ENCODE measurements around the gene ZNF605.

DNA sequence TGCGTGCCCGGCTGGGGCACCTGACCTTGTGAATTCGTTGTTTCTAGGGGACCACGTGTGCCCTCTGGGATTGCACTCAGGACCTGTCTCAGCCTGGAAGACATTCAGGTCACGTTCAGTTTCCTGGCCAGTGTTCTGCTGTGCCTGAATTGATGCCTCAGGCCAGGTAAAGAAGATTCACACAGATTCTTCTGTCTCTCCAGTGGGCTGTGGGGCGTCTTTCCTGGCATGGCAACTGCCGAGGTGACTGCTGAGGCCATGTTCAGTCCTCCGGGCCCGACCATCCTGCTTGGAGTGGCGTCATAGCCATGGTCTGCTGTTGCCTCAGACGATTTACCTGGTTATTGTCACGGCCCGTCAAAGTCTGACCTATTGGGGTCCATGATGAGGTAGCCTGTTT is 13.5 kb downstream of the ZNF605 start:
- TF ChIP-seq, protein P1, sequence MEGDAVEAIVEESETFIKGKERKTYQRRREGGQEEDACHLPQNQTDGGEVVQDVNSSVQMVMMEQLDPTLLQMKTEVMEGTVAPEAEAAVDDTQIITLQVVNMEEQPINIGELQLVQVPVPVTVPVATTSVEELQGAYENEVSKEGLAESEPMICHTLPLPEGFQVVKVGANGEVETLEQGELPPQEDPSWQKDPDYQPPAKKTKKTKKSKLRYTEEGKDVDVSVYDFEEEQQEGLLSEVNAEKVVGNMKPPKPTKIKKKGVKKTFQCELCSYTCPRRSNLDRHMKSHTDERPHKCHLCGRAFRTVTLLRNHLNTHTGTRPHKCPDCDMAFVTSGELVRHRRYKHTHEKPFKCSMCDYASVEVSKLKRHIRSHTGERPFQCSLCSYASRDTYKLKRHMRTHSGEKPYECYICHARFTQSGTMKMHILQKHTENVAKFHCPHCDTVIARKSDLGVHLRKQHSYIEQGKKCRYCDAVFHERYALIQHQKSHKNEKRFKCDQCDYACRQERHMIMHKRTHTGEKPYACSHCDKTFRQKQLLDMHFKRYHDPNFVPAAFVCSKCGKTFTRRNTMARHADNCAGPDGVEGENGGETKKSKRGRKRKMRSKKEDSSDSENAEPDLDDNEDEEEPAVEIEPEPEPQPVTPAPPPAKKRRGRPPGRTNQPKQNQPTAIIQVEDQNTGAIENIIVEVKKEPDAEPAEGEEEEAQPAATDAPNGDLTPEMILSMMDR (IDR thresholded peaks at IDR 0.05) = no peak
- TF ChIP-seq POLR2AphosphoS5 (IDR thresholded peaks at IDR 0.05) (no peak), POLR2A (IDR thresholded peaks at IDR 0.05) (no peak), EP300 (IDR thresholded peaks at IDR 0.05; ENCODE audit: low read depth) (no peak)
